GM21576 (cell line): ENCODE measurements around the gene APOBEC4.

Experiments
- ATAC-seq: cut with Tn5 transposase; IDR thresholded peaks from one replicate; pipeline ENCODE4 v1.9.1; 2021; ENCODE audit warnings: mild to moderate bottlenecking, moderate library complexity; ENCODE audit not compliant: unreplicated experiment

APOBEC4 gene

GRCh38 chr1:183604815-183605214 is 48.3 kb downstream of the APOBEC4 start:
- ATAC-seq, result no peak

GRCh38 chr1:183604038-183604808 is 48.9 kb downstream of the APOBEC4 start:
- ATAC-seq, result no peak

GRCh38 chr1:183602510-183602909 is 50.6 kb downstream of the APOBEC4 start:
- no peak for ATAC-seq

GRCh38 chr1:183600634-183601033 is 52.5 kb downstream of the APOBEC4 start:
- ATAC-seq, result no peak

- no peak for ATAC-seq
Observed at GRCh38 chr1:183600136-183600535, 53.0 kb downstream of the APOBEC4 start.

GRCh38 chr1:183598386-183598785 is 54.7 kb downstream of the APOBEC4 start:
- peak; percentile 83 for ATAC-seq

- no peak for ATAC-seq
Observed at GRCh38 chr1:183597656-183598347, 55.3 kb downstream of the APOBEC4 start.

- no peak for ATAC-seq
Observed at GRCh38 chr1:183596500-183596899, 56.6 kb downstream of the APOBEC4 start.
